ENCODE measurements around the gene MCF2. TPM values are rescaled to one million over a fixed set of nuclear protein-coding genes. Genes with fewer than 3 reads are reported as not detected.

MCF2 gene
- total RNA-seq, 1 experiment from 2014 or later = 0.39 TPM

- peaks cover 0 to 5% (median 4%) of the 10 kb centered on the region in 3 experiments; a peak in 3 of 7 replicates for H3K36me3 Mint-ChIP-seq (ENCODE audit: insufficient read depth in 1 of 3, low read depth in 3 of 3)
- Histone ChIP-seq H3K79me2 (ENCODE audit: insufficient read depth, low read length) (no peaks in the 10 kb centered on the region), H4K20me1 (ENCODE audit: control insufficient read depth, insufficient read depth, insufficient read length) (no peaks in the 10 kb centered on the region), H2BK20ac (ENCODE audit: low read depth, low read length, poor library complexity, severe bottlenecking) (no peak overlapping the region), H3K23me2 (ENCODE audit: insufficient read length, low read depth, low read length, poor library complexity, severe bottlenecking) (no peaks in the 10 kb centered on the region), H2BK12ac (ENCODE audit: insufficient read length, low read depth, low read length) (no peak overlapping the region), H3T11ph (ENCODE audit: low read length) (no peak overlapping the region), H3K4me2 (ENCODE audit: insufficient read depth, insufficient read length, low read length) (no peak overlapping the region), H3K4me1 (ENCODE audit: insufficient read depth, low read length) (no peaks in the 10 kb centered on the region), H2AFZ (ENCODE audit: low read length) (no peak overlapping the region), H3K18ac (ENCODE audit: insufficient read length, low read depth, low read length) (no peak overlapping the region), H4K5ac (ENCODE audit: insufficient read length, low read depth, low read length) (no peak overlapping the region), H2BK120ac (ENCODE audit: low read depth, low read length, poor library complexity, severe bottlenecking) (no peak overlapping the region), H3K56ac (ENCODE audit: insufficient read length, low read depth, low read length) (no peak overlapping the region), H3K14ac (ENCODE audit: insufficient read depth, low read length) (no peak overlapping the region), H4K8ac (replicated peaks; ENCODE audit: insufficient read length, low read depth, low read length) (no peak overlapping the region), H3K23ac (ENCODE audit: insufficient read length, low read depth, low read length) (no peak overlapping the region), H2BK15ac (ENCODE audit: low read depth, low read length) (no peak overlapping the region), H3K27ac (ENCODE audit: insufficient read length, low read depth, low read length) (no peak overlapping the region), H3K9me3 (ENCODE audit: control insufficient read depth, low read depth, low read length) (no peaks in the 10 kb centered on the region), H3K27me3 (ENCODE audit: insufficient read depth, low read length) (no peaks in the 10 kb centered on the region), H2AK5ac (ENCODE audit: insufficient read length, low read length) (no peak overlapping the region), H4K91ac (ENCODE audit: insufficient read length, low read depth, low read length) (no peak overlapping the region), H3K4ac (ENCODE audit: low read depth, low read length) (no peak overlapping the region), H2BK5ac (ENCODE audit: insufficient read length, low read length) (no peak overlapping the region), H3K79me1 (ENCODE audit: insufficient read depth, low read depth, low read length, poor library complexity, severe bottlenecking) (no peaks in the 10 kb centered on the region), H3K9ac (ENCODE audit: extremely low read depth, insufficient read length, low read length) (no peak overlapping the region)
- DNase-seq = peak; percentile 50
- H3K27ac Mint-ChIP-seq = peak overlapping the region; percentile 19 to 79 (median 66); a peak in 6 of 7 replicates
- no peak overlapping the region for H3K4me3 Mint-ChIP-seq
- H3K27me3 Mint-ChIP-seq (ENCODE audit: low read depth) = no peaks in the 10 kb centered on the region; the same call in 1 of the 2 replicates
- TF ChIP-seq, protein P1, sequence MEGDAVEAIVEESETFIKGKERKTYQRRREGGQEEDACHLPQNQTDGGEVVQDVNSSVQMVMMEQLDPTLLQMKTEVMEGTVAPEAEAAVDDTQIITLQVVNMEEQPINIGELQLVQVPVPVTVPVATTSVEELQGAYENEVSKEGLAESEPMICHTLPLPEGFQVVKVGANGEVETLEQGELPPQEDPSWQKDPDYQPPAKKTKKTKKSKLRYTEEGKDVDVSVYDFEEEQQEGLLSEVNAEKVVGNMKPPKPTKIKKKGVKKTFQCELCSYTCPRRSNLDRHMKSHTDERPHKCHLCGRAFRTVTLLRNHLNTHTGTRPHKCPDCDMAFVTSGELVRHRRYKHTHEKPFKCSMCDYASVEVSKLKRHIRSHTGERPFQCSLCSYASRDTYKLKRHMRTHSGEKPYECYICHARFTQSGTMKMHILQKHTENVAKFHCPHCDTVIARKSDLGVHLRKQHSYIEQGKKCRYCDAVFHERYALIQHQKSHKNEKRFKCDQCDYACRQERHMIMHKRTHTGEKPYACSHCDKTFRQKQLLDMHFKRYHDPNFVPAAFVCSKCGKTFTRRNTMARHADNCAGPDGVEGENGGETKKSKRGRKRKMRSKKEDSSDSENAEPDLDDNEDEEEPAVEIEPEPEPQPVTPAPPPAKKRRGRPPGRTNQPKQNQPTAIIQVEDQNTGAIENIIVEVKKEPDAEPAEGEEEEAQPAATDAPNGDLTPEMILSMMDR (conservative IDR thresholded peaks at IDR 0.05) = no peak
- H3K9me3 Mint-ChIP-seq = peaks cover 4 to 64% of the 10 kb centered on the region in 2 experiments; a peak in 4 of 5 replicates
- peaks cover 9 to 12% of the 10 kb centered on the region in 2 experiments for H3K4me1 Mint-ChIP-seq
- no CpG with 5 or more reads among the region's 5 CpGs for WGBS (ENCODE audit: extremely low coverage, insufficient read length, low lambda C conversion rate)
These were observed 12.2 kb upstream of the MCF2 start for GRCh38 chrX:139720136-139720535.
